HG02973 (cell line): Measurements from ENCODE around the gene PDZD8.

Experiments used
- ATAC-seq: cut with Tn5 transposase; IDR thresholded peaks from one replicate; pipeline ENCODE4 v1.9.1; 2021; ENCODE audit warnings: moderate library complexity; ENCODE audit not compliant: unreplicated experiment

PDZD8 gene

DNA sequence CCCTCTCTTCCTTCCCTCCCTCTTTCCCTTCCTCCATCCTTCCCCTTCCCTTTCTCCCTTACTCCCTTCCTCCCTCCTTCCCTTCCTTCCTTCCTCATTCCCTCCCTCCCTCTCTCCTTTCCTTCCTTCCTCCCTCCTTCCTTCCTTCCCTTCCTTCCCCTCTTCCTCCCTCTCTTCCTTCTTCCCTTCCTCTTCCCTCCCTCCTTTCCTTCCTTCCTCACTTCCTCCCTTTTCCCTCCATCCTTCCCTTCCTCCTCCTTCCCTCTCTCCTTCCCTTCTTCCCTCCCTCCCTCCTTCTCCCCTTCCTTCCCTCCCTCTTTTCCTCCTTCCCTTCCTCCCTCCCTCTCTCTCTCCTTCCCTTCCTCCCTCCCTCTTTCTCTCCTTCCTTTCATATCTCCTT is 147.0 kb downstream of the PDZD8 start:
- no peak for ATAC-seq
